A673 (cell line): ENCODE results near the gene LHFPL6. TPM values are rescaled to one million over a fixed set of nuclear protein-coding genes. Genes with fewer than 3 reads are reported as not detected.

Experiments used
- BruUV-seq: library from RNA; stranded (reverse); fragments of 400-500 nt; replicated peaks from 2 replicates; lab custom pipeline; 2021; lab: Mats Ljungman, UMichigan
- CTCF ChIA-PET: fragments of 300-600 bp; sonication (Branson Sonifier 250); formaldehyde crosslinking; loops from one replicate; lab custom pipeline; 2022; ENCODE audit warnings: antibody characterized with exemption; lab: Charles Lee
- POLR2A ChIA-PET: fragments of 300-600 bp; sonication (Branson Sonifier 250); formaldehyde crosslinking; loops from one replicate; lab custom pipeline; 2022; ENCODE audit warnings: antibody characterized with exemption; ENCODE audit not compliant: low non-redundant PET; lab: Charles Lee
- DNase-seq: peaks from one replicate; pipeline ENCODE4 v3.0.0-alpha.2; 2015; ENCODE audit warnings: low spot score
- H3K27ac ChIP-seq: fragments of 200-600 bp; sonication (generic); 2 replicates; pipeline ENCODE4 v1.5.1; 2016; ENCODE audit warnings: mixed run types, low read depth, mild to moderate bottlenecking, mixed read lengths, antibody characterized with exemption, low read length; ENCODE audit not compliant: poor library complexity, severe bottlenecking
- H3K27me3 ChIP-seq: fragments of 200-600 bp; sonication (generic); replicated peaks from 2 replicates; pipeline ENCODE4 v1.6.1; 2017; ENCODE audit warnings: mixed run types, low read depth, mild to moderate bottlenecking, mixed read lengths, antibody characterized with exemption, low read length; ENCODE audit not compliant: insufficient read depth, poor library complexity
- H3K36me3 ChIP-seq: fragments of 200-600 bp; sonication (generic); 2 replicates; pipeline ENCODE4 v1.6.1; 2016; ENCODE audit warnings: mixed run types, mild to moderate bottlenecking, mixed read lengths, antibody characterized with exemption, low read length; ENCODE audit not compliant: insufficient read depth, poor library complexity, severe bottlenecking
- H3K4me1 ChIP-seq: fragments of 200-600 bp; sonication (generic); 2 replicates; pipeline ENCODE4 v1.6.1; 2017; ENCODE audit warnings: mixed run types, mild to moderate bottlenecking, mixed read lengths, antibody characterized with exemption, low read length; ENCODE audit not compliant: insufficient read depth, poor library complexity, severe bottlenecking
- H3K4me3 ChIP-seq: fragments of 200-600 bp; sonication (generic); 2 replicates; pipeline ENCODE4 v1.5.1; 2016; ENCODE audit warnings: low read depth, mixed run types, mild to moderate bottlenecking, mixed read lengths, low read length; ENCODE audit not compliant: poor library complexity, severe bottlenecking
- H3K9me3 ChIP-seq: fragments of 200-600 bp; sonication (generic); 2 replicates; pipeline ENCODE4 v1.6.1; 2016; ENCODE audit warnings: mixed run types, low read depth, mild to moderate bottlenecking, mixed read lengths, antibody characterized with exemption, low read length; ENCODE audit not compliant: poor library complexity, severe bottlenecking
- EZH2 ChIP-seq: fragments of 200-600 bp; sonication (generic); IDR thresholded peaks from 2 replicates; pipeline ENCODE4 v1.6.1; 2017; ENCODE audit warnings: borderline replicate concordance, low read depth, mild to moderate bottlenecking, mixed read lengths, antibody characterized with exemption, low read length; ENCODE audit not compliant: poor library complexity, severe bottlenecking
- intact Hi-C: fragments of 100-400 bp; cut with micrococcal nuclease; formaldehyde crosslinking; loops from one replicate; pipeline ENCODE4 v1.10.0; 2022; ENCODE audit not compliant: unreplicated experiment
- total RNA-seq: library from RNA; stranded (reverse); gene quantifications from 2 replicates; pipeline ENCODE4 v1.2.3, GENCODE V29; 2021
- TF ChIP-seq, protein P1 (sequence below): fragments of 300-800, 200-600 bp; sonication (generic); conservative IDR thresholded peaks from 2 replicates; pipeline ENCODE4 v1.5.1; 2017; ENCODE audit warnings: low read depth, mild to moderate bottlenecking, antibody characterized with exemption, low read length, moderate library complexity, mixed read lengths

The LHFPL6 gene
- total RNA-seq, 1 experiment from 2014 or later = 63.9 TPM

DNA sequence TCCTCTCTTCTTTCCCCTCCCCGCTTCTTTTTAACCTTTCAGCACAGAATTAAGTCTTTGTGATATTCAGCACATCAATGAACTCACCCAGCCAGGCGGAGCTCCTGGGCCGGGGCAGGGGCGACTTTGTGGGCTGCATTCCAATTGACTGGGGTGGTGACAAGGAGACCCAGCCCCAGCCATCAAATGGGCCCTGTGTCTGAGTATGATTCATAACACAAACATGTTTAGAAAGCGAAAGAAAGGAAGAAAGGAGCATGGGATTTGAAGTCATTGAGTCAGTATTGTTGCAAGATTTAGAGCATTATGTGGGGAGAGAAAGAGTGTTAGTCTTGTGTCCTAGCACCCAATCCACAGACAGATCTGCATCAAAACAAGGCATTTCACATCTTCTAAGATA is 185.3 kb downstream of the LHFPL6 start:
- intact Hi-C loops = loop anchor here (10.0 kb wide), 1 partner anchor 77 kb away; no protein-coding TSS in a partner anchor
- no peaks in the 10 kb centered on the region for H3K36me3 ChIP-seq
- no peaks in the 10 kb centered on the region for H3K9me3 ChIP-seq
- TF ChIP-seq, protein P1, sequence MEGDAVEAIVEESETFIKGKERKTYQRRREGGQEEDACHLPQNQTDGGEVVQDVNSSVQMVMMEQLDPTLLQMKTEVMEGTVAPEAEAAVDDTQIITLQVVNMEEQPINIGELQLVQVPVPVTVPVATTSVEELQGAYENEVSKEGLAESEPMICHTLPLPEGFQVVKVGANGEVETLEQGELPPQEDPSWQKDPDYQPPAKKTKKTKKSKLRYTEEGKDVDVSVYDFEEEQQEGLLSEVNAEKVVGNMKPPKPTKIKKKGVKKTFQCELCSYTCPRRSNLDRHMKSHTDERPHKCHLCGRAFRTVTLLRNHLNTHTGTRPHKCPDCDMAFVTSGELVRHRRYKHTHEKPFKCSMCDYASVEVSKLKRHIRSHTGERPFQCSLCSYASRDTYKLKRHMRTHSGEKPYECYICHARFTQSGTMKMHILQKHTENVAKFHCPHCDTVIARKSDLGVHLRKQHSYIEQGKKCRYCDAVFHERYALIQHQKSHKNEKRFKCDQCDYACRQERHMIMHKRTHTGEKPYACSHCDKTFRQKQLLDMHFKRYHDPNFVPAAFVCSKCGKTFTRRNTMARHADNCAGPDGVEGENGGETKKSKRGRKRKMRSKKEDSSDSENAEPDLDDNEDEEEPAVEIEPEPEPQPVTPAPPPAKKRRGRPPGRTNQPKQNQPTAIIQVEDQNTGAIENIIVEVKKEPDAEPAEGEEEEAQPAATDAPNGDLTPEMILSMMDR = no peak
- TF ChIP-seq EZH2 = no peak
- peak overlapping the region; percentile 11 for H3K4me3 ChIP-seq
- ChIA-PET CTCF (interaction anchor here (0.6 to 1.2 kb wide), 2 partner anchors 180 to 198 kb away, joined by 3 to 4 read pairs; no protein-coding TSS in a partner anchor), POLR2A (no interaction called here)
- H3K4me1 ChIP-seq = peaks cover 79% of the 10 kb centered on the region
- H3K27ac ChIP-seq = peak overlapping the region; percentile 55
- no TSS peak for BruUV-seq
- peak; percentile 51 for DNase-seq
- H3K27me3 ChIP-seq = no peaks in the 10 kb centered on the region

DNA sequence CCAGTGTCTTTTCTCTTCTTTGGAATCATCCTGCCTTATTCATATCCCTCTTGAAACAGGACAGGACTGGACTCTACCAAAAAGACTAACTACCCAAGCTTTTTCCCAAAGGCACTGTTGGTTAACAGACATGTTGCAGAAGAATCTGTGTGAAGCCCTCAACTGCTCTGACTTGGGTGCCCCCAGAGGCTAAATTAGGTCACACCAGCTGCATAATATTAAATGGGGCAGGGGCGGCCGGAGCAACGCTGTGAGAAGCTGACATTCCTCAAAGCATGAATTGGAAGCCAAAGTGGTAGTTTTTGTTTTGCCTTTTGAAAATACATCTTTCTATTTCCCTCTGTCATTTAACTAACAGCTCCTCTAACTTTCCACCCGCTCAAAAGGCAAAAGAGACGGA is 185.9 kb downstream of the LHFPL6 start:
- Histone ChIP-seq H3K4me3 (no peak overlapping the region), H3K27ac (peak overlapping the region; percentile 55), H3K4me1 (peaks cover 84% of the 10 kb centered on the region), H3K27me3 (no peaks in the 10 kb centered on the region), H3K36me3 (no peaks in the 10 kb centered on the region), H3K9me3 (no peaks in the 10 kb centered on the region)
- TF ChIP-seq, protein P1 = peak; percentile 47
- no peak for TF ChIP-seq EZH2
- intact Hi-C loops = loop anchor here (10.0 kb wide), 1 partner anchor 78 kb away; no protein-coding TSS in a partner anchor
- POLR2A ChIA-PET = no interaction called here
- CTCF ChIA-PET = interaction anchor here (1.2 kb wide), 1 partner anchor 199 kb away, joined by 4 read pairs; no protein-coding TSS in a partner anchor
- BruUV-seq = no TSS peak
- DNase-seq = peak; percentile 56

DNA sequence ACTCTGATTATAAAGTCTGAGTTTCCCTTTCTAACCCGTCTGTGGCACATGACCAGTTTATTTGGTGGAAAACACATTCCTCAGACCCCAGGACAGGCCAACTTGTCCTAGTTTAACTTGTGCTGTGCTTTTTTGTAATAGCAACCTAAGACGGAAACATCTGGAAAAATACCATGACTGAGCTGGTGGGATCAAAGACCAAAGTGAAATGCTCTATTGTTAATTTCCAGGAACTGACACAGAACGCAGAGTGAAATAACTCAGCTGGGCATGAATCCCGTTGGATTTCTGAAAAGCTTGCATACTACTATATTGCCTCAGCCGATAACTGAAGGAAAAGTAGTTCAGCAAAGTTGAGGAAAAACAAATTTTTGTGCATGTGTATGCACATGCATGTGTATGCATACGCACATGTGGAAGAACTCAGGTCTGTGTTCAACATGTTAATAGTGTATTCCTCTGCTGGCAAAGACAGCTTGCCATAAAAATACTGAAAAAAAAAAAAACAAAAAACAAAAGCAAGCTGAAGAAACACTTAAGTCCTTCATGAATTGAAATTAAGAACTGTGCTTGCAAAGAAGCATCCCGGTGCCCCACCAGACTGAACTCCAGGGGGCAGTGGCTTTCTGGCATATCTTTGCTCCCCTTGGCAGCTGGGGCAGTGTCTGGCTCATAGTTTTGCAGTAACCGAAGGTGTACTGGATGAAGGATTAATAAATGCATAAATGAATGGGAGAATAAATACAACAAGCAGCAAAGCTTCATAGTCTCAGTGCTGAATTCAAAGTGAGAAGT is 187.8 kb downstream of the LHFPL6 start:
- no peak for TF ChIP-seq EZH2
- TF ChIP-seq, protein P1 = peak; percentile 82
- H3K4me3 ChIP-seq = no peak overlapping the region
- peak; percentile 83 for DNase-seq
- peak overlapping the region; percentile 56 for H3K27ac ChIP-seq
- H3K36me3 ChIP-seq = no peaks in the 10 kb centered on the region
- intact Hi-C loops = loop anchor here (1.0 to 10.0 kb wide), 2 partner anchors 80 to 187 kb away; no protein-coding TSS in a partner anchor
- no peaks in the 10 kb centered on the region for H3K9me3 ChIP-seq
- ChIA-PET CTCF (interaction anchor here (0.6 to 1.7 kb wide), 6 partner anchors 10 to 268 kb away, joined by 3 to 8 read pairs (median 4); no protein-coding TSS in a partner anchor), POLR2A (no interaction called here)
- H3K4me1 ChIP-seq = peaks cover 99% of the 10 kb centered on the region
- BruUV-seq = no TSS peak
- no peaks in the 10 kb centered on the region for H3K27me3 ChIP-seq
